WTC11 (cell line): Measurements from ENCODE around the gene NELFCD. TPM values are rescaled to one million over a fixed set of nuclear protein-coding genes. Genes with fewer than 3 reads are reported as not detected.

Source experiments
- ATAC-seq: fragments of 200-7000 bp; cut with Tn5 transposase; 2 replicates; pipeline ENCODE4 v1.10.0; 2021; ENCODE audit warnings: mild to moderate bottlenecking, moderate library complexity
- CTCF ChIA-PET: fragments of 300-600 bp; sonication (Branson Sonifier 250); formaldehyde crosslinking; loops from one replicate; lab custom pipeline; 2021; ENCODE audit warnings: antibody characterized with exemption; lab: Charles Lee
- POLR2A ChIA-PET: fragments of 350-600 bp; sonication (Branson Sonifier 250); formaldehyde crosslinking; loops from one replicate; lab custom pipeline; 2021; ENCODE audit warnings: antibody characterized with exemption; lab: Charles Lee
- DNase-seq: peaks from one replicate; pipeline ENCODE4 v3.0.0; 2021; ENCODE audit warnings: low spot score
- H3K27ac Mint-ChIP-seq: 2 replicates; pipeline ENCODE4 v1.8.0; 2021; ENCODE audit warnings: mixed read lengths
- H3K27me3 Mint-ChIP-seq: 2 replicates; pipeline ENCODE4 v1.8.0; 2021; ENCODE audit warnings: low read depth, mild to moderate bottlenecking, moderate library complexity, mixed read lengths
- H3K36me3 Mint-ChIP-seq: 2 replicates; pipeline ENCODE4 v1.8.0; 2021; ENCODE audit warnings: mixed read lengths
- H3K4me1 Mint-ChIP-seq: 2 replicates; pipeline ENCODE4 v1.8.0; 2022; ENCODE audit warnings: mixed read lengths
- H3K4me3 Mint-ChIP-seq: 2 replicates; pipeline ENCODE4 v1.8.0; 2021; ENCODE audit warnings: mild to moderate bottlenecking, moderate library complexity, mixed read lengths
- H3K9me3 Mint-ChIP-seq: 2 replicates; pipeline ENCODE4 v1.8.0; 2021; ENCODE audit warnings: mixed read lengths
- CBFB ChIP-seq: sonication (generic); formaldehyde crosslinking; IDR thresholded peaks from 2 replicates; pipeline ENCODE4 v1.8.1; 2022; ENCODE audit warnings: mild to moderate bottlenecking, low read depth, missing genetic modification reagents
- GRHL2 ChIP-seq: fragments of 250-450 bp; sonication (Bioruptor Pico); IDR thresholded peaks from 2 replicates; pipeline ENCODE4 v1.8.0; 2022; ENCODE audit warnings: mild to moderate bottlenecking, moderate library complexity; ENCODE audit not compliant: insufficient replicate concordance, severe bottlenecking
- IRF2 ChIP-seq: sonication (generic); formaldehyde crosslinking; IDR thresholded peaks from 2 replicates; pipeline ENCODE4 v1.8.0; 2022; ENCODE audit warnings: low read depth, missing genetic modification reagents, borderline replicate concordance
- KAT7 ChIP-seq: sonication (generic); formaldehyde crosslinking; IDR thresholded peaks from 2 replicates; pipeline ENCODE4 v1.8.1; 2023; ENCODE audit warnings: missing genetic modification reagents, mild to moderate bottlenecking, borderline replicate concordance
- NFATC4 ChIP-seq: fragments of 250-450 bp; sonication (Bioruptor Pico); IDR thresholded peaks from 2 replicates; pipeline ENCODE4 v1.9.0; 2021; ENCODE audit warnings: mild to moderate bottlenecking
- NFYB ChIP-seq: sonication (generic); formaldehyde crosslinking; conservative IDR thresholded peaks from 2 replicates; pipeline ENCODE4 v1.8.0; 2022; ENCODE audit warnings: low read depth, missing genetic modification reagents
- ZNF396 ChIP-seq: fragments of 250-450 bp; sonication (Bioruptor Pico); IDR thresholded peaks from 2 replicates; pipeline ENCODE4 v1.8.0; 2021; ENCODE audit warnings: mild to moderate bottlenecking, moderate library complexity, borderline replicate concordance
- ZNF416 ChIP-seq: fragments of 250-450 bp; sonication (Bioruptor Pico); IDR thresholded peaks from 2 replicates; pipeline ENCODE4 v1.9.0; 2021; ENCODE audit warnings: mild to moderate bottlenecking, inconsistent platforms
- ZNF423 ChIP-seq: fragments of 250-450 bp; sonication (Bioruptor Pico); IDR thresholded peaks from 2 replicates; pipeline ENCODE4 v2.1.2; 2022; ENCODE audit warnings: mild to moderate bottlenecking, moderate library complexity
- ZNF671 ChIP-seq: fragments of 250-450 bp; sonication (Bioruptor Pico); IDR thresholded peaks from 2 replicates; pipeline ENCODE4 v1.8.0; 2021; ENCODE audit warnings: mild to moderate bottlenecking
- total RNA-seq: library from RNA; stranded (reverse); gene quantifications from 3 replicates; pipeline ENCODE4 v1.2.3, GENCODE V29; 2021
- TF ChIP-seq, protein P1 (sequence below): sonication (generic); formaldehyde crosslinking; IDR thresholded peaks from 2 replicates; pipeline ENCODE4 v1.8.1; 2022; ENCODE audit warnings: missing genetic modification reagents, borderline replicate concordance
- TF ChIP-seq, protein P2 (sequence below): fragments of 250-450 bp; sonication (Bioruptor Pico); IDR thresholded peaks from 2 replicates; pipeline ENCODE4 v1.8.0; 2021; ENCODE audit warnings: mild to moderate bottlenecking
- TF ChIP-seq, protein P3 (sequence below): sonication (generic); formaldehyde crosslinking; IDR thresholded peaks from 2 replicates; pipeline ENCODE4 v1.8.1; 2023; ENCODE audit warnings: mild to moderate bottlenecking, missing genetic modification reagents, moderate library complexity
- TF ChIP-seq, protein P4 (sequence below): sonication (generic); formaldehyde crosslinking; IDR thresholded peaks from 2 replicates; pipeline ENCODE4 v1.8.0; 2023; ENCODE audit warnings: mild to moderate bottlenecking, missing genetic modification reagents

Gene NELFCD
- total RNA-seq, 1 experiment from 2014 or later: 66.9 TPM

DNA sequence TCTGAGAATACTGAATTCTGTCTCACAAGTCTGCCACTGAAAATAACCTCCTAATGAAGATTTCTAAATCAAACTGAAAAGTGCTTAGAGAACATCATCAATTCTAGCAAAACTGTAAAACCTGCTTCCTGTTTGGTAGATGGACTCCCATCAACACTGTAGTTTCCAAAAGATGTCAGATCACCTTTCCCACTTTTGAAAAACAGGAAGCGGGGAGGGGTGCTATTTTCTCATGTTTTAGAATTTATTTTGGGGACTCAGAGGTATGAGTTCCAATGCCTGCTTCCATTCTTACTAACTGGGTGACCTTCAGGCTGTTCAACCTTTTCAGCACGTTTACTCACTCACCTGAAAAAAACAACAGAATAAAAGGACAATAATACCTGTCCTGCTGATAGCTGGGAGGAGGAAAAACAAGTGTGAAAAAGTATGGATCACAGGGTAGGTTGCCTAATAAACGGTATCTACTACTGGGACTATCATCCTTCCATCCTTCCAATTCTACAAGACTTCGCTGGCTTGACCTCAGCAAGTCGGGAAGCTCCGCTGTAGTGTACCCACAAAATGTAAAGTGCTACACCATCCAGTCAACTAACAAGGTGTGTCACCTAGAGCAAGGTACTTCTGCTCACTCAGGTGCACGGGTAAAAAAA lies 50.0 kb downstream of the NELFCD start:
- H3K4me3 Mint-ChIP-seq: peak overlapping the region; percentile 88
- peaks cover 58% of the 10 kb centered on the region for H3K27me3 Mint-ChIP-seq
- CTCF ChIA-PET: interaction anchor here (1.0 to 1.5 kb wide), 5 partner anchors 17 to 484 kb away, joined by 3 to 4 read pairs (median 3); no protein-coding TSS in a partner anchor
- no peak overlapping the region for H3K27ac Mint-ChIP-seq
- POLR2A ChIA-PET: interaction anchor here (0.9 to 1.1 kb wide), 2 partner anchors 8 to 465 kb away, joined by 3 to 4 read pairs; no protein-coding TSS in a partner anchor
- peaks cover 35% of the 10 kb centered on the region for H3K4me1 Mint-ChIP-seq
- no peaks in the 10 kb centered on the region for H3K9me3 Mint-ChIP-seq
- TF ChIP-seq, protein P1, sequence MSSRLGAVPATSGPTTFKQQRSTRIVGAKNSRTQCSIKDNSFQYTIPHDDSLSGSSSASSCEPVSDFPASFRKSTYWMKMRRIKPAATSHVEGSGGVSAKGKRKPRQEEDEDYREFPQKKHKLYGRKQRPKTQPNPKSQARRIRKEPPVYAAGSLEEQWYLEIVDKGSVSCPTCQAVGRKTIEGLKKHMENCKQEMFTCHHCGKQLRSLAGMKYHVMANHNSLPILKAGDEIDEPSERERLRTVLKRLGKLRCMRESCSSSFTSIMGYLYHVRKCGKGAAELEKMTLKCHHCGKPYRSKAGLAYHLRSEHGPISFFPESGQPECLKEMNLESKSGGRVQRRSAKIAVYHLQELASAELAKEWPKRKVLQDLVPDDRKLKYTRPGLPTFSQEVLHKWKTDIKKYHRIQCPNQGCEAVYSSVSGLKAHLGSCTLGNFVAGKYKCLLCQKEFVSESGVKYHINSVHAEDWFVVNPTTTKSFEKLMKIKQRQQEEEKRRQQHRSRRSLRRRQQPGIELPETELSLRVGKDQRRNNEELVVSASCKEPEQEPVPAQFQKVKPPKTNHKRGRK (CRISPR knock-in tag): no peak
- TF ChIP-seq NFATC4 (CRISPR knock-in tag) (no peak), NFYB (CRISPR knock-in tag) (no peak), ZNF423 (CRISPR knock-in tag) (no peak)
- TF ChIP-seq, protein P2, sequence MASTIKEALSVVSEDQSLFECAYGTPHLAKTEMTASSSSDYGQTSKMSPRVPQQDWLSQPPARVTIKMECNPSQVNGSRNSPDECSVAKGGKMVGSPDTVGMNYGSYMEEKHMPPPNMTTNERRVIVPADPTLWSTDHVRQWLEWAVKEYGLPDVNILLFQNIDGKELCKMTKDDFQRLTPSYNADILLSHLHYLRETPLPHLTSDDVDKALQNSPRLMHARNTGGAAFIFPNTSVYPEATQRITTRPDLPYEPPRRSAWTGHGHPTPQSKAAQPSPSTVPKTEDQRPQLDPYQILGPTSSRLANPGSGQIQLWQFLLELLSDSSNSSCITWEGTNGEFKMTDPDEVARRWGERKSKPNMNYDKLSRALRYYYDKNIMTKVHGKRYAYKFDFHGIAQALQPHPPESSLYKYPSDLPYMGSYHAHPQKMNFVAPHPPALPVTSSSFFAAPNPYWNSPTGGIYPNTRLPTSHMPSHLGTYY (CRISPR knock-in tag): no peak
- TF ChIP-seq, protein P3, sequence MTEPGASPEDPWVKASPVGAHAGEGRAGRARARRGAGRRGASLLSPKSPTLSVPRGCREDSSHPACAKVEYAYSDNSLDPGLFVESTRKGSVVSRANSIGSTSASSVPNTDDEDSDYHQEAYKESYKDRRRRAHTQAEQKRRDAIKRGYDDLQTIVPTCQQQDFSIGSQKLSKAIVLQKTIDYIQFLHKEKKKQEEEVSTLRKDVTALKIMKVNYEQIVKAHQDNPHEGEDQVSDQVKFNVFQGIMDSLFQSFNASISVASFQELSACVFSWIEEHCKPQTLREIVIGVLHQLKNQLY: no peak
- peaks cover 70% of the 10 kb centered on the region for H3K36me3 Mint-ChIP-seq
- ATAC-seq (no peak), DNase-seq (no peak)

DNA sequence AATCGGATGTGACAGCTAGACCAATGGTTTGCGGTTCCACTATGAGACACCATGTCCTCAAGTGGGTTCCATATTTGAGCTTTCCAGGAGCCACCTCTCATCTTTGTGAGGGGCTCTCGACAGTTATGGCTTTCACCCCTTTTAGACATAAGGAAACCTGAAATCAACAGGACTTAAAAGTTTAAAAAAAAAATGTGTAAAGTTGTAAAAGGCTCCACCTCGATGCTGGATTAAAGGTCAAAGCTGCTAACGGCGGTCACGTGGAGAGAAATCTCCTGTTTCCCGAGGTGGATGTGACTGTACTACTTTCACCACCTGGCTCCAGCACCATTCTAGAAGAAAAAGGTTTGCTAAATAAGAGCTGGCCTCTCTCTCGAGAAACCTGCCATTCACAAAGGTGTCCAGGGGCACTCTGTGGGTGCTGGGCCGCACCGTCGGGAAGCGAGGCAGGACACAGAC lies 50.5 kb downstream of the NELFCD start:
- no peak overlapping the region for H3K27ac Mint-ChIP-seq
- TF ChIP-seq GRHL2 (CRISPR knock-in tag): no peak
- TF ChIP-seq, protein P2 (CRISPR knock-in tag): no peak
- no peak for TF ChIP-seq ZNF671 (CRISPR knock-in tag)
- no peak for TF ChIP-seq ZNF416 (CRISPR knock-in tag)
- no peak for TF ChIP-seq CBFB
- TF ChIP-seq ZNF396: no peak
- no peak for TF ChIP-seq KAT7 (CRISPR knock-in tag)
- TF ChIP-seq, protein P4, sequence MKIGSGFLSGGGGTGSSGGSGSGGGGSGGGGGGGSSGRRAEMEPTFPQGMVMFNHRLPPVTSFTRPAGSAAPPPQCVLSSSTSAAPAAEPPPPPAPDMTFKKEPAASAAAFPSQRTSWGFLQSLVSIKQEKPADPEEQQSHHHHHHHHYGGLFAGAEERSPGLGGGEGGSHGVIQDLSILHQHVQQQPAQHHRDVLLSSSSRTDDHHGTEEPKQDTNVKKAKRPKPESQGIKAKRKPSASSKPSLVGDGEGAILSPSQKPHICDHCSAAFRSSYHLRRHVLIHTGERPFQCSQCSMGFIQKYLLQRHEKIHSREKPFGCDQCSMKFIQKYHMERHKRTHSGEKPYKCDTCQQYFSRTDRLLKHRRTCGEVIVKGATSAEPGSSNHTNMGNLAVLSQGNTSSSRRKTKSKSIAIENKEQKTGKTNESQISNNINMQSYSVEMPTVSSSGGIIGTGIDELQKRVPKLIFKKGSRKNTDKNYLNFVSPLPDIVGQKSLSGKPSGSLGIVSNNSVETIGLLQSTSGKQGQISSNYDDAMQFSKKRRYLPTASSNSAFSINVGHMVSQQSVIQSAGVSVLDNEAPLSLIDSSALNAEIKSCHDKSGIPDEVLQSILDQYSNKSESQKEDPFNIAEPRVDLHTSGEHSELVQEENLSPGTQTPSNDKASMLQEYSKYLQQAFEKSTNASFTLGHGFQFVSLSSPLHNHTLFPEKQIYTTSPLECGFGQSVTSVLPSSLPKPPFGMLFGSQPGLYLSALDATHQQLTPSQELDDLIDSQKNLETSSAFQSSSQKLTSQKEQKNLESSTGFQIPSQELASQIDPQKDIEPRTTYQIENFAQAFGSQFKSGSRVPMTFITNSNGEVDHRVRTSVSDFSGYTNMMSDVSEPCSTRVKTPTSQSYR (CRISPR knock-in tag): no peak
- TF ChIP-seq IRF2: no peak
- ChIA-PET POLR2A (interaction anchor here (0.9 to 1.2 kb wide), 3 partner anchors 9 to 464 kb away, joined by 3 to 5 read pairs (median 4); partner anchors contain the start of gene PRELID3B), CTCF (interaction anchor here (0.8 to 1.5 kb wide), 12 partner anchors 17 to 483 kb away, joined by 3 to 10 read pairs (median 3); no protein-coding TSS in a partner anchor)
- no peaks in the 10 kb centered on the region for H3K9me3 Mint-ChIP-seq
- ATAC-seq: no peak
- H3K36me3 Mint-ChIP-seq: peaks cover 71% of the 10 kb centered on the region
- H3K27me3 Mint-ChIP-seq: peaks cover 52% of the 10 kb centered on the region
- H3K4me3 Mint-ChIP-seq: peak overlapping the region; percentile 88
- peaks cover 30% of the 10 kb centered on the region for H3K4me1 Mint-ChIP-seq
- DNase-seq: no peak
